ENCODE measurements around the gene OR7D4. TPM values are rescaled to one million over a fixed set of nuclear protein-coding genes. Genes with fewer than 3 reads are reported as not detected.

The OR7D4 gene
- total RNA-seq, 1 experiment from 2014 or later: not detected

Other genes starting within 250 kb of the OR7D4 start
- not detected in 2 replicates for gene MUC16, start 209.2 kb downstream of the OR7D4 start, total RNA-seq (2014; rRNA removed; shearing (Covaris generic))
- gene OR1M1, start 132.5 kb downstream of the OR7D4 start, total RNA-seq (2014; rRNA removed; shearing (Covaris generic)): not detected in 2 replicates
- gene OR7G2, start 112.1 kb downstream of the OR7D4 start, total RNA-seq (2014; rRNA removed; shearing (Covaris generic)): not detected in 2 replicates
- gene OR7G1, start 103.8 kb downstream of the OR7D4 start, total RNA-seq (2014; rRNA removed; shearing (Covaris generic)): not detected in 2 replicates
- not detected in 2 replicates for gene OR7G3, start 92.6 kb downstream of the OR7D4 start, total RNA-seq (2014; rRNA removed; shearing (Covaris generic))
- 31.4 and 31.7 TPM in 2 replicates for gene ZNF317, start 79.2 kb downstream of the OR7D4 start, total RNA-seq (2014; rRNA removed; shearing (Covaris generic))
- 0.05 and 0.14 TPM in 2 replicates for gene OR7D2, start 40.6 kb downstream of the OR7D4 start, total RNA-seq (2014; rRNA removed; shearing (Covaris generic))
- gene OR7E24, start 31.3 kb upstream of the OR7D4 start, total RNA-seq (2014; rRNA removed; shearing (Covaris generic)): not detected in 2 replicates
- 4.3 and 5.4 TPM in 2 replicates for gene ZNF699, start 90.2 kb upstream of the OR7D4 start, total RNA-seq (2014; rRNA removed; shearing (Covaris generic))
- gene ZNF559, start 104.6 kb upstream of the OR7D4 start, total RNA-seq (2014; rRNA removed; shearing (Covaris generic)): 26.8 and 30.2 TPM in 2 replicates
- gene ZNF177, start 143.4 kb upstream of the OR7D4 start, total RNA-seq (2014; rRNA removed; shearing (Covaris generic)): 3.0 and 3.8 TPM in 2 replicates
- 13.5 and 14.8 TPM in 2 replicates for gene ZNF266, start 216.0 kb upstream of the OR7D4 start, total RNA-seq (2014; rRNA removed; shearing (Covaris generic))